ENCODE results near the gene CALR.
"Not testable (repeated sequence)": the region's sequence is repeated elsewhere in the genome, so short reads cannot be mapped to it uniquely, and the experiment has no call there.

The CALR gene

GRCh38 chr19:12947702-12948611, 9.5 kb downstream of the CALR start:
- in situ Hi-C loops (cut with MboI; ENCODE audit: low pct_unique_long_range_greater_than_20kb, low sequenced_read_pairs, unreplicated experiment) = no loop called here
- DNase-seq (ENCODE audit: low spot score) = no peak
- TF ChIP-seq, protein P1, sequence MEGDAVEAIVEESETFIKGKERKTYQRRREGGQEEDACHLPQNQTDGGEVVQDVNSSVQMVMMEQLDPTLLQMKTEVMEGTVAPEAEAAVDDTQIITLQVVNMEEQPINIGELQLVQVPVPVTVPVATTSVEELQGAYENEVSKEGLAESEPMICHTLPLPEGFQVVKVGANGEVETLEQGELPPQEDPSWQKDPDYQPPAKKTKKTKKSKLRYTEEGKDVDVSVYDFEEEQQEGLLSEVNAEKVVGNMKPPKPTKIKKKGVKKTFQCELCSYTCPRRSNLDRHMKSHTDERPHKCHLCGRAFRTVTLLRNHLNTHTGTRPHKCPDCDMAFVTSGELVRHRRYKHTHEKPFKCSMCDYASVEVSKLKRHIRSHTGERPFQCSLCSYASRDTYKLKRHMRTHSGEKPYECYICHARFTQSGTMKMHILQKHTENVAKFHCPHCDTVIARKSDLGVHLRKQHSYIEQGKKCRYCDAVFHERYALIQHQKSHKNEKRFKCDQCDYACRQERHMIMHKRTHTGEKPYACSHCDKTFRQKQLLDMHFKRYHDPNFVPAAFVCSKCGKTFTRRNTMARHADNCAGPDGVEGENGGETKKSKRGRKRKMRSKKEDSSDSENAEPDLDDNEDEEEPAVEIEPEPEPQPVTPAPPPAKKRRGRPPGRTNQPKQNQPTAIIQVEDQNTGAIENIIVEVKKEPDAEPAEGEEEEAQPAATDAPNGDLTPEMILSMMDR (IDR thresholded peaks at IDR 0.05; ENCODE audit: extremely low read depth, insufficient read depth, missing control alignments) = no peak

DNA sequence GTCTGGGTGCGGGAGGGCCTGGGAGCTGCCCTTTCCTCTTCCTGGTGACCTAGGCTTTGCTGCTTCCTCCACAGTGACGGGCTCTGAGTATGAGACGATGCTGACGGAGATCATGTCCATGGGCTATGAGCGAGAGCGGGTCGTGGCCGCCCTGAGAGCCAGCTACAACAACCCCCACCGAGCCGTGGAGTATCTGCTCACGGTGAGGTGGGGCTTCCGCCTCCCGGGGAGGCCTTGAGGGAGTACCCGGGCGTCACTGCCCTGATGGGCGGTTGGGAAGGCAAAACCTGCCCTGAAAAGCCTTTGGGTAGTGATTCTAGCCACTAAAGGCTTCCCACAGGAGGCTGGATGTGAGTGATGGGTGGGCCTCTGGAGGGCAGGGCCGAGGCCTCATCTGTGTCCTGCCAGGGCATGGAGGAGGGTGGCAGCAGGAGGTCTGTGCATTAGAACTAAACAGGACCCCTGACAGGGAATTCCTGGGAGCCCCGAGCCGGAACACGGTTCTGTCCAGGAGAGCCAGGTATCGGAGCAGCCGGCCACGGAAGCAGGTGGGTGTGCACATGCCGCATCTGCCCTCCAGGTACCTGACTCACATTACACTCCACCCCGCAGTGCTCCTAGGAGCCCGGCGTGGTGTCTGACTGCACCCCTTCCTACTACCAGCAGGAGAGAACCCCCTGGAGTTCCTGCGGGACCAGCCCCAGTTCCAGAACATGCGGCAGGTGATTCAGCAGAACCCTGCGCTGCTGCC, 10.4 kb downstream of the CALR start:
- DNase-seq (ENCODE audit: low spot score) = no peak
- TF ChIP-seq, protein P1 (IDR thresholded peaks at IDR 0.05; ENCODE audit: extremely low read depth, insufficient read depth, missing control alignments) = no peak
- in situ Hi-C loops (cut with MboI; ENCODE audit: low pct_unique_long_range_greater_than_20kb, low sequenced_read_pairs, unreplicated experiment) = no loop called here

- TF ChIP-seq, protein P1 (IDR thresholded peaks at IDR 0.05; ENCODE audit: extremely low read depth, insufficient read depth, missing control alignments) = no peak
- no peak for DNase-seq (ENCODE audit: low spot score)
- in situ Hi-C loops (cut with MboI; ENCODE audit: low pct_unique_long_range_greater_than_20kb, low sequenced_read_pairs, unreplicated experiment) = no loop called here
Measured at GRCh38 chr19:12949363-12950283, 11.2 kb downstream of the CALR start.

DNA sequence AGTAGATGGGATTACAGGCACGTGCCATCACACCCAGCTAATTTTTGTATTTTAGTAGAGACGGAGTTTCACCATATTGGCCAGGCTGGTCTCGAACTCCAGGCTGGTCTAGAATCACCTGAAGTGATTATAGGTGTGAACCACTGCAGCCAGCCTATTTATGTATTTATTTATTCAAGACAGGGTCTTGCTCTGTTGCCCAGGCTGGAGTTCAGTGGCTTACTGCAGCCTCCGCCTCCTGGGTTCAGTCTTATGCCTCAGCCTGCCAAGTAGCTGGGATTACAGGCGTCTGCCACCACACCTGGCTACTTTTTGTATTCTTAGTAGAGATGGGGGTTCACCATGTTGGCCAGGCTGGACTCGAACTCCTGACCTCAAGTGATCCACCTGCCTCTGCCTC, 13.6 kb downstream of the CALR start:
- in situ Hi-C loops (cut with MboI; ENCODE audit: low pct_unique_long_range_greater_than_20kb, low sequenced_read_pairs, unreplicated experiment); DNase-seq (ENCODE audit: low spot score): not testable (repeated sequence)

DNA sequence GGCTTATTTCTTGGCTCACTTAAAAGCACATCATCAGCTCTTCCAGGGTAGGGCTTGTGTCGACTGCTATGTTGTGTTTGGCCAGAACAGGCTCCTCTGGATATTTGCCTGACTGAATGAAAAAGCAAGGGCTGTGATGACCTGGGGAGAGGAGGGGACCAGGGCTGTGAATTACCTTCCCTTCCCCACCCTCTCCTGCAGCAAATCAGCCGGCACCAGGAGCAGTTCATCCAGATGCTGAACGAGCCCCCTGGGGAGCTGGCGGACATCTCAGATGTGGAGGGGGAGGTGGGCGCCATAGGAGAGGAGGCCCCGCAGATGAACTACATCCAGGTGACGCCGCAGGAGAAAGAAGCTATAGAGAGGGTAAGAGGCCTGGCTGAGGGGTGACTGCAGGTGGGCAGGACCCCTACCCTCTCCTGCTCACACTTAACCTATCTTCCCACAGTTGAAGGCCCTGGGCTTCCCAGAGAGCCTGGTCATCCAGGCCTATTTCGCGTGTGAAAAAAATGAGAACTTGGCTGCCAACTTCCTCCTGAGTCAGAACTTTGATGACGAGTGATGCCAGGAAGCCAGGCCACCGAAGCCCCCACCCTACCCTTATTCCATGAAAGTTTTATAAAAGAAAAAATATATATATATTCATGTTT, 14.2 kb downstream of the CALR start:
- in situ Hi-C loops (cut with MboI; ENCODE audit: low pct_unique_long_range_greater_than_20kb, low sequenced_read_pairs, unreplicated experiment) = no loop called here
- no peak for DNase-seq (ENCODE audit: low spot score)
- TF ChIP-seq, protein P1 (IDR thresholded peaks at IDR 0.05; ENCODE audit: extremely low read depth, insufficient read depth, missing control alignments) = no peak

- no peak for DNase-seq (ENCODE audit: low spot score)
- TF ChIP-seq, protein P1 (IDR thresholded peaks at IDR 0.05; ENCODE audit: extremely low read depth, insufficient read depth, missing control alignments) = no peak
- in situ Hi-C loops (cut with MboI; ENCODE audit: low pct_unique_long_range_greater_than_20kb, low sequenced_read_pairs, unreplicated experiment) = no loop called here
Measured at GRCh38 chr19:12953138-12953798, 14.9 kb downstream of the CALR start.

All from GM13977 (cell line).